OCI-M2 (cell line): ENCODE measurements around the gene HAPSTR1.
"Not testable (repeated sequence)": the region's sequence is repeated elsewhere in the genome, so short reads cannot be mapped to it uniquely, and the experiment has no call there.

Experiments
- DNase-seq: peaks from one replicate; lab custom pipeline; 2025; ENCODE audit not compliant: unreplicated experiment; lab: John Stamatoyannopoulos, UW

HAPSTR1 gene

GRCh38 chr16:9070254-9070653, 21.2 kb upstream of the HAPSTR1 start:
- no peak for DNase-seq

GRCh38 chr16:9071377-9071776, 20.1 kb upstream of the HAPSTR1 start:
- DNase-seq: no peak

- no peak for DNase-seq
Observed at GRCh38 chr16:9072806-9073341, 18.6 kb upstream of the HAPSTR1 start.

- no peak for DNase-seq
Observed at GRCh38 chr16:9075299-9076071, 16.0 kb upstream of the HAPSTR1 start.

- DNase-seq: no peak
Observed at GRCh38 chr16:9077091-9077809, 14.2 kb upstream of the HAPSTR1 start.

GRCh38 chr16:9078467-9079429, 12.7 kb upstream of the HAPSTR1 start:
- not testable (repeated sequence) for DNase-seq

- no peak for DNase-seq
Observed at GRCh38 chr16:9079430-9079812, 12.0 kb upstream of the HAPSTR1 start.

- no peak for DNase-seq
Observed at GRCh38 chr16:9081158-9081557, 10.3 kb upstream of the HAPSTR1 start.

- no peak for DNase-seq
Observed at GRCh38 chr16:9081843-9082242, 9.6 kb upstream of the HAPSTR1 start.

- no peak for DNase-seq
Observed at GRCh38 chr16:9082422-9082821, 9.0 kb upstream of the HAPSTR1 start.

GRCh38 chr16:9087733-9088132, 3.7 kb upstream of the HAPSTR1 start:
- DNase-seq: not testable (repeated sequence)

- DNase-seq: no peak
Observed at GRCh38 chr16:9088848-9089247, 2.6 kb upstream of the HAPSTR1 start.

- no peak for DNase-seq
Observed at GRCh38 chr16:9089660-9090059, 1.8 kb upstream of the HAPSTR1 start.

GRCh38 chr16:9090101-9090959, 1.1 kb upstream of the HAPSTR1 start:
- no peak for DNase-seq

- DNase-seq: no peak
Observed at GRCh38 chr16:9091867-9092281, 430 bp downstream of the HAPSTR1 start.

- no peak for DNase-seq
Observed at GRCh38 chr16:9092282-9092977, 986 bp downstream of the HAPSTR1 start.

- DNase-seq: no peak
Observed at GRCh38 chr16:9092978-9093344, 1.5 kb downstream of the HAPSTR1 start.

- DNase-seq: no peak
Observed at GRCh38 chr16:9094011-9094846, 2.8 kb downstream of the HAPSTR1 start.

- DNase-seq: no peak
Observed at GRCh38 chr16:9095171-9095570, 3.7 kb downstream of the HAPSTR1 start.
